D341Med (cell line): Measurements from ENCODE around the gene FMC1.
A peak's percentile ranks its signal among the peaks of the same experiment; 100 is the strongest.
"Not testable (repeated sequence)": the region's sequence is repeated elsewhere in the genome, so short reads cannot be mapped to it uniquely, and the experiment has no call there.

Experiments
- DNase-seq: peaks from one replicate; pipeline ENCODE4 v3.0.0; 2012; ENCODE audit warnings: low spot score

FMC1 gene

DNA sequence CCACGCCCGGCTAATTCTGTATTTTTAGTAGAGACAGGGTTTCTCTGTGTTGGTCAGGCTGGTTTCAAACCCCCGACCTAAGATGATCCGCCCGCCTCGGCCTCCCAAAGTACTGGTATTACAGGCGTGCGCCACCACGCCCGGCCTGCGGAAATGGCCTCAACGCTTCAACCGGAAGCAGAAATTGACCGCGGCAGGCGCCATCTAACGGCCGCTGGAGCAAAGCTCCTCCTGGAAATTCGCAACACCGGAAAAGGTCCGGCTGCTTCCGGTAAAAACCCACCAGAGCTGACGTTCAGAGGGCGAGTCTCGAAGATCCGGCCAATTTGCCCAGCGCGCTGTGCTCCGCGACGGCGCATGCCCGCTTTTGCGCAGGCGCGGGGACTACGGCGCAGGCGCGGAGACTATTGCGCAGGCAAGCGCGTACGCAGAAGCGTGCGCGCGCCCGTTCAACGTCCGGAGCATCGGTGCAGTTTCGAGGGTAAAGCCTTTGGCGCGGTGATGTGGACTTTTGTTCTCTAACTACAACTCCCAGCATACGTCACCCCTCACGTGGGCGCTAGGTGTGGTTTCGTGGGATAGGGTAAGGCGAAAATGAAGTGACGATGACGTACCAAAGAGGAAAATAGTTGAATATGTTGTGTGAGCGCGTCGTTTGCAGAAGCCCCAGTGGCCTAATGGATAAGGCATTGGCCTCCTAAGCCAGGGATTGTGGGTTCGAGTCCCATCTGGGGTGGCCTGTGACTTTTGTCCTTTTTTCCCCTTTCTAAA, 915 bp upstream of the FMC1 start:
- peak; percentile 95 for DNase-seq

DNA sequence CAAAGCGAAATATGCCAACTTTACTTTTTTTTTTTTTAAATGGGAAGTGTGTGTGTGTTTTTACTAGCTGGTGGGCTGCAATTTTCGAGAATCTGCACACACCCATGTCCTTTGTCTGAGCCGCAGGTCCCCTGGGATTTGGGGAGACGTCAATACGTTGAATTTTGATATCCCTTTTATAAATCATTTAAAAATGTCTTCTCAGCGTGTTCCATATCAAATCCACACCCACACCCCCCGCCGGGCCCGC, 404 bp upstream of the FMC1 start:
- DNase-seq: no peak

- DNase-seq: no peak
Observed at GRCh38 chr7:139341776-139342226, 664 bp downstream of the FMC1 start.

GRCh38 chr7:139345042-139345441, 3.9 kb downstream of the FMC1 start:
- no peak for DNase-seq

DNA sequence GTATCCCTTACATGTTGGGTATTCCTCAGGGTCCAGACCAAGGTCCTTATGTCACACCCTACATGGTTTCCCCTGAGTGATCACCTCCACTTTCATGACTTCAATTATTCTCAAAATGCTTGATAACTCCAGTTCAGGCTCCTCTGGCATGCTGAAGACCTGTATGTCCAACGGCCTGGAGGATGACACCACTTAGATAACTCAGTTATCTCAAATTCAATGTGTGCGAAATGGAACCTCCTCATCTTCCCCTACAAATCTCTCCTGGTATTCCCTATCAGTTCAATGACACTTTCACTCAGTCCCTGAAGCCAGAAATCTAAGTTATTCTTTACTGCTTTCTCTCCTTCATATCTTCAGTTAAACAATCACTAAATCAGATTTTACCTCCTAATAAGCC, 9.9 kb downstream of the FMC1 start:
- DNase-seq: no peak

DNA sequence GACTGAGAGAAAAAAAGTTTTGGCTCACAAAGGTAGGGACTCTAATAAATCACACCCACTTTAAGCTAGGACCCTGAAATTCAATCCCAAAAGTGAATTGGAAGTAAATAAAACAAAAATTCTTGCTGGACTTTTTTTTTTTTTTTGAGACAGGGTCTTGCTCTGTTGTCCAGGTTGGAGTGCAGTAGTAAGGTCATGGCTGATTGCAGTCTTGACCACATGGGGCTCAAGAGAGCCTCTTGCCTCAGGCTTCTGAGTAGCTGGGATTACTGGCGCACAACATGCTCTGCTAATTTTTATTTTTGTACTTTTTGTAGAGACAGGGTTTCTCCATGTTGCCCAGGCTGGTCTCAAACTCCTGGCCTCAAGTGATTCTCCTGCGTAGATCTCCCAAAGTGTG, 13.6 kb downstream of the FMC1 start:
- no peak for DNase-seq

GRCh38 chr7:139355320-139355719, 14.2 kb downstream of the FMC1 start:
- no peak for DNase-seq

DNA sequence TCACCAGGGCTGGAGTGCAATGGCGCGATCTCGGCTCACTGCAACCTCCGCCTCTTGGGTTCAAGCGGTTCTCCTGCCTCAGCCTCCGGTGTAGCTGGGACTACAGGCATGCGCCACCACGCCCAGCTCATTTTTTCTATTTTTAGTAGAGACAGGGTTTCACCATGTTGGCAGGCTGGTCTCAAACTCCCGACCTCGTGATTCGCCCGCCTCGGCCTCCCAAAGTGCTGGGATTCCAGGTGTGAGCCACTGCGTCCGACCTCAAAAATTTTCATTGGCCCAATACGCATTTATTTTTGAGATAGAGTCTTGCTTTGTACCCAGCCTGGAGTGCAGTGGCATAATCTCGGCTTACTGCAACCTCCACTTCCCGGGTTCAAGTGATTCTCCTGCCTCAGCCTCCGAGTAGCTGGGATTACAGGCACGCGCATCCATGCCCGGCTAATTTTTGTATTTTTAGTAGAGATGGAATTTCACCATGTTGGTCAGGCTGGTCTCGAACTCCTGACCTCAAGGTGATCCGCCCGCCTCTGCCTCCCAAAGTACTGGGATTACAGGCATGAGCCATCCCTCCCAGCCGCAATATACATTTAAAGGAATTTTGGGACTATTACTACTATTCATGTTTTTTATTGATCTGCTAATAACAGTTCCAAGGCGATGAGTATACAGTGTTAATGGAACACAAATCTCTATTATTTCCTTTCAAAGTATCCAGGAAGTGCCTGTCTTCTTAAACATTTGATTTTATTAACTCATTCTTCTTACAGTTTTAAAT, 16.8 kb downstream of the FMC1 start:
- DNase-seq: not testable (repeated sequence)

- peak; percentile 57 for DNase-seq
Observed at GRCh38 chr7:139358541-139359365, 17.6 kb downstream of the FMC1 start.

- peak; percentile 94 for DNase-seq
Observed at GRCh38 chr7:139359366-139360209, 18.5 kb downstream of the FMC1 start, which contains the start of gene LUC7L2. LUC7L2 (plus strand) TSS chr7:139359894; CDS start chr7:139360262, 368 bp downstream.

DNA sequence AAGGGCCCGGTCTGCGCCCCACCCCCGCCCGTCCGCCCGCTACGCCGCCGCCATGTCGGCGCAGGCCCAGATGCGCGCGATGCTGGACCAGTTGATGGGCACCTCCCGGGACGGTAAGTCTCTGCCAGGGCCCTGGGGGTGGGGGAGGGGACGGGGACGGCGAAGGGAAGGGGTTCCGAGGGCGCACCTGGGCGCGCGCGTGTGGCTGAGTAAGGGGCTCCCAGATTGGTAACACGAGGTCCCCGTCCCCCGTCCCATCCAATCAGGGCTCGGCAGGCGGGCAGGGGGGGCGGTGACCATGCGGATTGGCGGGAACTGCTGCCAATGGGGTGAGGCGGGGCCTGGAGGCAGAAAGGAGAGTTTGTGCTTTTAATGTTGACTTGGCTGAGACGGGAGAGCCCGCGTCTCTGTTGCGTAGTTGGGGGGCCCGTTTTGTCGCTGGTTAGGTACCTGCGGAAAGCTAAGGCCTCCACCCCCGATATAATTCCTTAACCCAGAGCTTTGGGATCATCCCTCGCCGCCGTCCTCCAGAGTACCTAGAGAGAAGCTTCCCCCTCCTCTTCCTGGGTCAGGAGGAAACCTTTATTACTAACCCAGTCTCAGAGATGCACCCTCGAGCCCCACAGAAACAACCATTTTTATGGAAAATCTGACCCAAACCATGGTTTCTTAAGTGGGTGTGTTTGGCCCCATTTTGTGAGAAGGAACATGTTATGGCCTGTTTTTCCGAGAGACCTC, 19.2 kb downstream of the FMC1 start:
- peak; percentile 97 for DNase-seq

DNA sequence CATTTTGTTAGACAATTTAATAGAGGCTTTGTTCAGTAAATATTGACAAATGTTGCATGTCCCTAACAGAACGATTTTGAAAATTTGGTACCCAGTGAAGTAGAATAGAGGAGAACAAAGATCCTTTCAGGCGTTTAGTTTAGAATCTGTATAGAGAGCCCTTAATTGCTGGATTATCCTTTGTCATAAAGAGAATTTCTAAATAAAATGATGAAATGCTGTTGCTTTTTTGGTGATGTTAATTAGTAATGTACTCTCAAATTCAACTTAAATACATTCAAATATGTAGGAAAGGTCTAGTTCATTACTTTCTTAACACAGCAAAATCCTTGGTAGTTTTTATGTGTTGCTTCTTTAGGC, 19.8 kb downstream of the FMC1 start:
- DNase-seq: no peak

GRCh38 chr7:139361523-139361922, 20.4 kb downstream of the FMC1 start:
- DNase-seq: no peak

DNA sequence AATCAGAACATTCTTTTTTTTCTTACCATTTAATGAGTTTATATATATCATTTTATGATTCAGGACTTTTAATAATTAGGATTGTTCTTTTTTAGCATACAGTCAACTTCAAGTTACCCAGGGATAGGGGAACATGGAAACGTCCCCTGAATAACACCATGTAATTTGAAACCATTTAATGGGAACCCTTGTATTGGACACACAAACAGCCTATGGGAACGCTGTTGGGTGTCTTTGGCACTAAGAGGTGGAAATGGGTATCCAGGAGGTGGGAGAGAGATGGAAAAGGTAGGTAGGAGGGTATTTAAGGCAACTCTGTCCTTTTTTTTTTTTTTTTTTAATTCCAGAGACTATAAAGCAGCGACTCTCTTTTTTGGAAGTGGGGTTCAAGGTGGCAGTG, 21.2 kb downstream of the FMC1 start:
- DNase-seq: no peak

- DNase-seq: no peak
Observed at GRCh38 chr7:139362981-139363380, 21.8 kb downstream of the FMC1 start.

- no peak for DNase-seq
Observed at GRCh38 chr7:139365336-139365735, 24.2 kb downstream of the FMC1 start.

- no peak for DNase-seq
Observed at GRCh38 chr7:139366400-139366799, 25.3 kb downstream of the FMC1 start.

- DNase-seq: no peak
Observed at GRCh38 chr7:139367438-139368155, 26.5 kb downstream of the FMC1 start.

GRCh38 chr7:139370301-139370942, 29.3 kb downstream of the FMC1 start:
- DNase-seq: no peak

GRCh38 chr7:139370943-139371313, 29.8 kb downstream of the FMC1 start:
- DNase-seq: no peak
